GM12872 (cell line): Measurements from ENCODE around the gene OPN3.

Source experiments
- CTCF ChIP-seq: IDR thresholded peaks from 3 replicates; pipeline ENCODE4 v1.5.1; 2011; ENCODE audit warnings: low read depth, mild to moderate bottlenecking, low read length, moderate library complexity; ENCODE audit not compliant: insufficient read depth

Gene OPN3

GRCh38 chr1:241614144-241614543, 26.0 kb downstream of the OPN3 start:
- no peak for TF ChIP-seq CTCF

DNA sequence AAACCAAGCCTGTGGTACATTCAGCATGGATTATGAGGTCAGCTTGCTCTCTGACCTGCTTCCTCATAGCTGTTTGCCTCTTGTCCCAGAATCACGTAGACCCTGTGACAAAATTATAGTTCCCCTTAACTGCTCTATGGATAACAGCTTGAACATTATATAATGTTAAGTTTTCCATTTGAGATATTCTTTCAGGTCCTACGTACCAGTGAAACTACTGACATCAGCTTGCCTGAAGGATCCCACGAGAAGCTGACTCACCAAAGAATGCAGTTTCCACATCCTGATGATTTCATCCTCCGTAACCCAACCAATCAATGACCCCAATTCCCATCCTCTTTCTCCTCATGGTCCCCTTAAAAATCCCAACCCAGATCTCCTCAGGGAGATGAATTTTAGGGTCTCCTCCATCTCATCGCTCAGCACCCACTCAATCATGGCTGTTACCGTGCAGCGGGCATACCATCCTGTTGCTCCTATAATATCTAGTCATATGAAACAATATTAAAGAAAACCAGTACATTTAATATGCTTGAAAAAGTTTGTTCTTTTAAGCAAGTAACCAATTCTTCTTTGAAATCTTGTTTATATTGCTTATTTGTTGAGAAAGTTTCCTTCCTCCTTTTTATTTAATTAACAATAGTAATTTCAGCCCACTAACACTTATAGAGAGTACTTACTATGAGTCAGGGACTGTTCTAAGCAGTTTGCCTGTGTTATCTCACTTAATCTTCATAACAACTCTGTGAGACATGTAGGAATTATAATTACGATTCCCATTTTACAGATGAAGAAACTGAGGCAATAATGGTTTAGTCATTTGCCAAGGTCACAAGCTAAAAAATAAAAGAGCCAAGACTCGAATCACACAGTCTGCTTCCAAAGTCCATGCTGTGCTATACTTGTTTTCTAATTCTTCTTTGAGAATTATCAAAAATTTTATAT, 27.4 kb downstream of the OPN3 start:
- no peak for TF ChIP-seq CTCF

- no peak for TF ChIP-seq CTCF
Observed at GRCh38 chr1:241611736-241612135, 28.4 kb downstream of the OPN3 start.

- TF ChIP-seq CTCF: peak; percentile 60; the same call in 2 of the 3 replicates
Observed at GRCh38 chr1:241611063-241611462, 29.1 kb downstream of the OPN3 start.

- TF ChIP-seq CTCF: no peak
Observed at GRCh38 chr1:241610056-241610815, 29.9 kb downstream of the OPN3 start.

DNA sequence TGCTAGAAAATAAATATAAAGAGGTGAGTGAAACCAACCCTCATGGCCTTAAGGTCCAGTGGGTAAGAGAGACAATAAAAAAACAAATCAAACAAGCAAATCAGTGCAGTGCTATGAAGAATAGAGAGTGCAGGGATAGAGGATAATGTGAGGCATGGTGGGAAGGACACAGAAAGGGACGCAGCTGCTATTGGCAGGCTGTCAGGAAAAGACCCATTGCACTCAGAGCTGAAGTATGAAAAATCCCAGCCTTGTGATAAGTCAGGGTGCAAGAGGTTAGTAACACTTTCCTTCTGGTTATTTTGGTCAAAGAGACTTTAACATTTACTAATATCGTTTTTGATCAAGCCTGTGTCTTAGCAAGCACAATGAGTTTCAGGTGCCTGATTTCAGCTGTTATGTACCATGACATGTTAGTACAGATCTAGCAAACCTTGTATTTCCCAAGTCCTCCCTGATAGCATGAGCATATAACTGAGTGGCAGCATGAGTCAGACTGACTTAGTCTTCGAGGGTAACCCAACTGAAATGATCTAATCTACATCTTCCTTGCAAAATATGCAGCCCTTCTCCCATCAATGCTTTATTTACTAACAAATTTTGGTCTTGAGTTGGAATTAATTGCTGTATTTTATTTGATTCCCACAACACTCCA, 31.7 kb downstream of the OPN3 start:
- TF ChIP-seq CTCF: no peak

- no peak for TF ChIP-seq CTCF
Observed at GRCh38 chr1:241607497-241607896, 32.7 kb downstream of the OPN3 start.
